OCI-LY7 (cell line): ENCODE measurements around the gene TLDC2.

ENCODE experiments used
- EZH2phosphoT487 ChIP-seq: fragments of 200-600 bp; sonication (generic); IDR thresholded peaks from 2 replicates; pipeline ENCODE4 v1.6.1; 2018; ENCODE audit warnings: low read depth, borderline replicate concordance, mild to moderate bottlenecking, mixed run types, antibody characterized with exemption, low read length, moderate library complexity, mixed read lengths
- TF ChIP-seq, protein P1 (sequence below): fragments of 200-600 bp; sonication (generic); conservative IDR thresholded peaks from 2 replicates; pipeline ENCODE4 v1.5.1; 2014; ENCODE audit warnings: mild to moderate bottlenecking, antibody characterized with exemption, low read length, moderate library complexity, mixed read lengths

DNA sequence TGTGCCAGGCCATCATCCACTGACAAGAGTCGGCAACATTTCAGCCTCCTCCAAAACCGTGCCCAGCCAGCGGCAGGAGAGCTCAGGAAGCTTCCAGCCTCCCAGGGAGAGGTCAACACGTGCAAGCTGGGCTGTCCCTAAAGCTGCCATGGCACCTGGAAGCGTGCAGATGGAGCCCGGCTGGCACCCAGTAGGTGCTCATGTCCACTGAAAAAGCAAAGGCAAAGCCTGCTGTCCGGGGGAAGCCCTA lies 14.4 kb upstream of the TLDC2 start:
- TF ChIP-seq, protein P1, sequence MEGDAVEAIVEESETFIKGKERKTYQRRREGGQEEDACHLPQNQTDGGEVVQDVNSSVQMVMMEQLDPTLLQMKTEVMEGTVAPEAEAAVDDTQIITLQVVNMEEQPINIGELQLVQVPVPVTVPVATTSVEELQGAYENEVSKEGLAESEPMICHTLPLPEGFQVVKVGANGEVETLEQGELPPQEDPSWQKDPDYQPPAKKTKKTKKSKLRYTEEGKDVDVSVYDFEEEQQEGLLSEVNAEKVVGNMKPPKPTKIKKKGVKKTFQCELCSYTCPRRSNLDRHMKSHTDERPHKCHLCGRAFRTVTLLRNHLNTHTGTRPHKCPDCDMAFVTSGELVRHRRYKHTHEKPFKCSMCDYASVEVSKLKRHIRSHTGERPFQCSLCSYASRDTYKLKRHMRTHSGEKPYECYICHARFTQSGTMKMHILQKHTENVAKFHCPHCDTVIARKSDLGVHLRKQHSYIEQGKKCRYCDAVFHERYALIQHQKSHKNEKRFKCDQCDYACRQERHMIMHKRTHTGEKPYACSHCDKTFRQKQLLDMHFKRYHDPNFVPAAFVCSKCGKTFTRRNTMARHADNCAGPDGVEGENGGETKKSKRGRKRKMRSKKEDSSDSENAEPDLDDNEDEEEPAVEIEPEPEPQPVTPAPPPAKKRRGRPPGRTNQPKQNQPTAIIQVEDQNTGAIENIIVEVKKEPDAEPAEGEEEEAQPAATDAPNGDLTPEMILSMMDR = no peak
- TF ChIP-seq EZH2phosphoT487 = no peak
